Measurements from ENCODE around the gene MRI1.

- no peak for TF ChIP-seq POLR2AphosphoS5 (IDR thresholded peaks at IDR 0.05; ENCODE audit: low read depth, low read length)
- no peak for TF ChIP-seq CTCF (IDR thresholded peaks at IDR 0.05)
- TF ChIP-seq SIN3A (IDR thresholded peaks at IDR 0.05; ENCODE audit: borderline replicate concordance, insufficient read depth, low read depth, low read length): no peak
- TF ChIP-seq REST (IDR thresholded peaks at IDR 0.05; ENCODE audit: insufficient read depth in 1 of 2, low read depth in 2 of 2, low read length in 1 of 2): no peak
These were observed 21.6 kb upstream of the MRI1 start for GRCh38 chr19:13742756-13743155.
